HG03354 (cell line): ENCODE measurements around the gene SH2B2.

ENCODE experiments used
- ATAC-seq: cut with Tn5 transposase; IDR thresholded peaks from one replicate; pipeline ENCODE4 v1.9.1; 2021; ENCODE audit warnings: mild to moderate bottlenecking; ENCODE audit not compliant: unreplicated experiment, poor library complexity, severe bottlenecking

Gene SH2B2

GRCh38 chr7:102286237-102287110 lies at the start of gene SH2B2:
Gene SH2B2 (plus strand): TSS chr7:102286868. CDS start chr7:102300551, 13,683 bp downstream.
- ATAC-seq = peak; percentile 31

GRCh38 chr7:102239206-102239820 lies 47.4 kb upstream of the SH2B2 start:
- ATAC-seq = no peak

GRCh38 chr7:102241431-102241830 lies 45.2 kb upstream of the SH2B2 start:
- no peak for ATAC-seq

- no peak for ATAC-seq
These were observed 42.1 kb upstream of the SH2B2 start for GRCh38 chr7:102244601-102245000.

- no peak for ATAC-seq
These were observed 38.6 kb upstream of the SH2B2 start for GRCh38 chr7:102248081-102248455.

- no peak for ATAC-seq
These were observed 37.9 kb upstream of the SH2B2 start for GRCh38 chr7:102248456-102249395.

GRCh38 chr7:102251531-102252365 lies 34.9 kb upstream of the SH2B2 start:
- ATAC-seq = no peak

GRCh38 chr7:102252366-102252982 lies 34.2 kb upstream of the SH2B2 start:
- ATAC-seq = no peak

- ATAC-seq = no peak
These were observed 33.3 kb upstream of the SH2B2 start for GRCh38 chr7:102253066-102253972.

GRCh38 chr7:102253973-102254370 lies 32.7 kb upstream of the SH2B2 start:
- ATAC-seq = no peak

- ATAC-seq = no peak
These were observed 32.1 kb upstream of the SH2B2 start for GRCh38 chr7:102254521-102254920.

GRCh38 chr7:102255501-102255900 lies 31.2 kb upstream of the SH2B2 start:
- no peak for ATAC-seq

GRCh38 chr7:102255916-102256315 lies 30.8 kb upstream of the SH2B2 start:
- no peak for ATAC-seq

- no peak for ATAC-seq
These were observed 28.5 kb upstream of the SH2B2 start for GRCh38 chr7:102258073-102258748.

GRCh38 chr7:102258749-102259107 lies 27.9 kb upstream of the SH2B2 start:
- ATAC-seq = no peak

- ATAC-seq = no peak
These were observed 25.8 kb upstream of the SH2B2 start for GRCh38 chr7:102260856-102261255.

- no peak for ATAC-seq
These were observed 25.2 kb upstream of the SH2B2 start for GRCh38 chr7:102261451-102261850.
